ENCODE measurements around the gene GIMAP2.
"Not testable (repeated sequence)": the region's sequence is repeated elsewhere in the genome, so short reads cannot be mapped to it uniquely, and the experiment has no call there.

Gene GIMAP2

GRCh38 chr7:150676854-150677253, 8.7 kb upstream of the GIMAP2 start:
- not testable (repeated sequence) for DNase-seq (ENCODE audit: low read depth)

GRCh38 chr7:150678601-150679000, 6.9 kb upstream of the GIMAP2 start:
- DNase-seq (ENCODE audit: low read depth) = not testable (repeated sequence)

- DNase-seq (ENCODE audit: low read depth) = not testable (repeated sequence)
These were observed 5.1 kb upstream of the GIMAP2 start for GRCh38 chr7:150680364-150680763.

- no peak for DNase-seq (ENCODE audit: low read depth)
These were observed 625 bp downstream of the GIMAP2 start for GRCh38 chr7:150686030-150686631.

- no peak for DNase-seq (ENCODE audit: low read depth)
These were observed 3.1 kb downstream of the GIMAP2 start for GRCh38 chr7:150688630-150689029.

- no peak for DNase-seq (ENCODE audit: low read depth)
These were observed 10.1 kb downstream of the GIMAP2 start for GRCh38 chr7:150695654-150696053.

GRCh38 chr7:150703209-150703608, 17.7 kb downstream of the GIMAP2 start:
- DNase-seq (ENCODE audit: low read depth) = no peak

GRCh38 chr7:150715293-150715692, 29.8 kb downstream of the GIMAP2 start:
- DNase-seq (ENCODE audit: low read depth) = no peak

- no peak for DNase-seq (ENCODE audit: low read depth)
These were observed 30.2 kb downstream of the GIMAP2 start for GRCh38 chr7:150715738-150716137.

- DNase-seq (ENCODE audit: low read depth) = no peak
These were observed 30.9 kb downstream of the GIMAP2 start, which contains the start of gene GIMAP1 for GRCh38 chr7:150716368-150716767. Gene GIMAP1, plus strand, starts transcription at chr7:150716613. Its CDS starts 2,435 bp downstream, at chr7:150719048.

- DNase-seq (ENCODE audit: low read depth) = no peak
These were observed 31.4 kb downstream of the GIMAP2 start for GRCh38 chr7:150716939-150717338.

GRCh38 chr7:150717814-150718420, 32.4 kb downstream of the GIMAP2 start:
- DNase-seq (ENCODE audit: low read depth) = no peak

- no peak for DNase-seq (ENCODE audit: low read depth)
These were observed 33.9 kb downstream of the GIMAP2 start for GRCh38 chr7:150719436-150719835.

GRCh38 chr7:150719960-150720891, 34.7 kb downstream of the GIMAP2 start:
- no peak for DNase-seq (ENCODE audit: low read depth)

- DNase-seq (ENCODE audit: low read depth) = no peak
These were observed 36.5 kb downstream of the GIMAP2 start for GRCh38 chr7:150721970-150722373.

- DNase-seq (ENCODE audit: low read depth) = no peak
These were observed 37.0 kb downstream of the GIMAP2 start for GRCh38 chr7:150722431-150722931.

GRCh38 chr7:150723467-150723866, 38.0 kb downstream of the GIMAP2 start:
- no peak for DNase-seq (ENCODE audit: low read depth)

- no peak for DNase-seq (ENCODE audit: low read depth)
These were observed 41.9 kb downstream of the GIMAP2 start for GRCh38 chr7:150727381-150727780.

- DNase-seq (ENCODE audit: low read depth) = no peak
These were observed 42.5 kb downstream of the GIMAP2 start for GRCh38 chr7:150728011-150728410.

- no peak for DNase-seq (ENCODE audit: low read depth)
These were observed 43.1 kb downstream of the GIMAP2 start for GRCh38 chr7:150728609-150729008.

GRCh38 chr7:150731916-150732315, 46.4 kb downstream of the GIMAP2 start:
- DNase-seq (ENCODE audit: low read depth) = no peak

- DNase-seq (ENCODE audit: low read depth) = no peak
These were observed 47.4 kb downstream of the GIMAP2 start for GRCh38 chr7:150732786-150733481.
